Nucleus accumbens (tissue), 56 donors: Measurements from ENCODE around the gene BACH2.
"Not testable (repeated sequence)": the region's sequence is repeated elsewhere in the genome, so short reads cannot be mapped to it uniquely, and the experiment has no call there.

ENCODE experiments used
- DNase-seq, 56 donors: peaks; one replicate each; lab custom pipeline; 2025; lab: John Stamatoyannopoulos, UW

Gene BACH2

DNA sequence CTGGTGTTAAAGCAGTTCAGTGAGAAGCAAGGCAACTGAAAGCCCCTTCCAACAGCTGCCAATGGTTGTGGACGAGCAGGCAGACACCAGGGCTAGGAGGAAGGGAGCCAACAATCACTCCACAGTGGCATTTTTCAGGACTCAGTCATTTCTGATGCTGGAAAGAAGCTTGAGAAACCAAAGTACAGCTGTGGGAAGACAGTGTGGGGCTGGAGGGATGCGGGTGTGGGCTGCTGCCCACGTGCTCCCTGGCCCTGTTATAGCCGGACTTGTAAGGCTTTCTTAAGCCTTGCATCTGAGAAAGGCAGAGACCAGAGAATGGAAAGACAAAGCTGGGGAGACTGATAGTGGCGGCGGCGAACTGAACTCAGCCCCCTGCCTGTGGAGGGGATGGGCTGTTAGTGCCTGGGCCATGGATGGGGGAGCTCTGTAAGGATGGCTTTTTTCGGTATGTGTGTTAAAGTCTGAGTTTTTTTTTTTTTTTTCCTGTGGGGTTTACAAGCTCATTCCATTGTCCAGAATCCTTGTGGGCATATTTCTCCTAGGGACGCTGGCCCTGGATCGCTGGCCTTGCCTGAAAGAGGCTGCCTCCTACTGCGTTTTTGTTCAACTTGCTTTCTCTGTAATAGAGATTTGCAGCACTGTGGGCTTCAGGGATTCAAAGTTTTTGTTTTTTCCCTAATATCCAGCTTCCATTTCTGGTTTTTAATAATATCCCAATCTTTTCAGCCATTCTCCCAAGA is 310.7 kb downstream of the BACH2 start:
- DNase-seq, result peak in 40 of 56 donors; percentile 8 to 85 (median 58)

DNA sequence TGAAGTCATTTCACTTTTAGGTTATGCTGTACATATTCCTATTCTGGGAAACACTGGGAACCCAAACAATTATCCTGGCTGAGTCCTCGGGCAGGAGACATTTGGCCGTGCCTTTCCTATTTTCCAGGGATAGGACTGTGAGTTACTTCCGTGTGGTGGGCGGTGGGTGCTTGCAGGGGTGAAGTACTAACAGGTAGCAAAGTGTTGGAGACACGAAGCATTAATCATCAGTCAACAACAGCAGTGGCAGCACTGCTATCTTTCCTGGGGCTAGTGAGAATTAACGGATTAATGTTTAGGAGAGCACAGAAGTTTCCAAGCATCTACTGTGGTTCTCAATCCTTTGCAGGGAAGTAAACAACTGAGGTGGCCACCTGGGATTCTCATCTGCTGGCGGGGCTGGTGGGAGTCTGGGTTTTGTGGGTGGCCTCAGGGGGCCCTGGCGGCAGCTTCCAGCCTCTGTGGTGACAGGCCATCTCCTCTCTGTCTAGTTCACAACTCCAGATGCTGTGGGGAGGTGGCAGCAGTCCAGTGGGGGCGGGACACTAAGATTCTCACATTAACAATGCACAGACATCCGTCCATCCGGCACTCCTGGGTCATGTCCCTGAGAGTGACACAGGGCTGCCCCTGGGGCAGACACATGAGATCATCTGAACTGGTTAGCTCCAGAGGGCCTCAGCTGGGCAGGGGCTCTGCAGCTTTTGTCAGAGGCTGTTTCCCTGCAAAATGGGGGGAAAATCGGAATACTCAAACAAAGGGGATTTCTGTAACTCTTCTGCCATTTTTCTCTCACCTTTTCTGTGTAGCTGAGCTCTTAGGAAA is 311.5 kb downstream of the BACH2 start:
- DNase-seq, result peak in 54 of 56 donors; percentile 22 to 91 (median 76)

DNA sequence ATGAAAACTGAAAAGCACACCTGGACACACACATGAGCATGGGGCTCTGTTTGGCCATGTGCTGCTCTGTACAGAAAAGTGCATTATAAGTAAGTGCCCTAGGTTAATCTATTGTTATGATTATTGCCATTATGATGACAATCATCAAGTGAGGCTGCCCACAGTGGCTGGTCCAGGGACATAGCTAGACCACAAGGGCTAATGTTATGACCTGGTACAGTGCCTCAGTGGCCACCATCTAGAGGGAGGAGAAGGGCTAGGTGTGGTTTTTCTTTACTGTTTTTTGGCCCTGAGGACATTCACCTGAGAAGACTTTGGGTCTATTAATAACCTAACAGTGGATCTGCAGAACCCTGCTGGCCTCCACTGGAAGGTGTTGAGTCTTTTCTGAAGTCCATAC is 316.3 kb downstream of the BACH2 start:
- DNase-seq, result no peak

DNA sequence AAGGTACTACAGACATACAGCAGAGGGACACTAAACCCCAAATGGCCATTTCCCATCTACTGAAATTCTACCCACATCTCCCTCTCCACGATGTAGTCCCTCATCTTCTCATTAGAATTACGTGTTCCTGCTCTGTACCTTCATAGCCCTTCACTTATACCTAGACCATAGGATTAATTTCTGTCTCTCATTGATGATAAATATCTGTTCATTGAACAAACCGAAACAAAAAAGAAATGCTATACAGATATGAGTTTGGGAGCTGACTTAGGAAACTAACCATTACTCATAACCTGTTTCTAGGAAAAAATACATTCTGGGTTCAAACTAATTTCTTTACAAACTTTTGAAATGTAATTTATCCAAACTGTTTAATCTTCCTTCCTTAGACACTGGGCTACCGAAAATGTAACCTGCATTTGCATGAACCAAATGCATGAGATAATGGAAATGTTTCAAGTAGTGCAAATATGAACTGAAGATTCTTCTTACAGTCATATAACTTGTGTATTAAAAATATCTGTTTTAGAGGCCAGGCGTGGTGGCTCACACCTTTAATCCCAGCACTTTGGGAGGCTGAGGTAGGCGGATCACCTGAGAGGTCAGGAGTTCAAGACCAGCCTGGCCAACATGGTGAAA is 317.0 kb downstream of the BACH2 start:
- DNase-seq, result no peak

DNA sequence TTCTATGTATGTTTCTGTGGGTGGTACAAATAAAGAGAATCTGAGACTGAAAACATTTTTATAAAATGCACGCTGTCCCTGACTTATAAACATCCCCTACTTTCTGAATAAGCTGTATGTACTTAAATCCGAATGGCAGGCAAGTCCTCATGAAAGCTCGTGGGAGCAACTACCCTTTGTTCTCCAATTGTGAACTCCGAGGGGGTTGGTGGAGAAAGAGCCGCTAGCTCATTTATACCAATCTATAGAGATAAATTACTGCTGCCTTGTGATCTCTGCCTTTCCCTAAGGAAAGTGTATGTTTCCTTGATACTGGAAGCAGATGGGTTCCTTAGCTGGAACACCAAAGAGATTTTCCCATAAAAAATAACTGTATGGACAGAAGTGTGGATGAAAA is 317.9 kb downstream of the BACH2 start:
- no peak for DNase-seq

DNA sequence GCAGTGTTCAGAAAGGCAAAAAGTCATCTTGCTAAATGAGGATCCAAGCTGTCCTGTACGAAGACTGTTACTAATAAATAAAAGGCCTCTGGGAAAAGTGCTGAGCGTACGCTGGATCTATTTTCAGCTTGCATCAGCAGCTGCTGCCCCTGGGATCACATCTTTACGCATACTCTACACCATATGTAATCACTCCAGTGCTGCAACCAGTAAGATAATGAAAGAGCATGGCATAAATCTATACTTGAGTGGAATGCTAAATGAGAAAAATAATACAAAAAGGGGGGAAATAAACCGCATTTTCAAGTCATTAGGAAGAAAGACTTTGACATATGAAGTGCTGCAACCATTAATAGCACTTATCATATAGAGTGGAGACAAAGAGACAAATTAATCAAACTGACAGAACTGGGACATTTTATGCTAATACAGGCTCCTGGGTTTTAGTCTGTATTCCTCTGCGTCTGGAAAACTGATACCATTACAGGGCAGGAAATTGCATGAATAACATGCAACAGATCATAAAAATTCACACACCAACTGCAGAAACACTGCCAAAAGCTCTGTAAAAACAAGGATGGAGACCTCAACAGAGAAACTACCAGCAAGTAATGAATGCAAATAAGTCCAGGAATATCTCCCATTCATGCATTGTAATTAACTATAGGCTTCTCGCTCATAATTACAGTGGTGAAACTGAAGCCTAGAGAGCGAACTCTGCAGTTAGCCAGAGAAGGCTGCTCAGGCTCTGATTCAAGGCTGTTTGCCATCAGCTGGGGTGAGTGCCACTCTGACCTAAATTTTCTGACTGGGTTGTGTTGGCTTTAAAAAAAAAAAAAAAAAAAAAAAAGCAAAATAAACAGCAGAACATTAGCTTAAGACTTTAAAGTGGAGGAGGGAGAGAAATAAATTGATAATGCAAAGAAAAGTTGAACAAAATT is 318.6 kb downstream of the BACH2 start:
- DNase-seq, result no peak

DNA sequence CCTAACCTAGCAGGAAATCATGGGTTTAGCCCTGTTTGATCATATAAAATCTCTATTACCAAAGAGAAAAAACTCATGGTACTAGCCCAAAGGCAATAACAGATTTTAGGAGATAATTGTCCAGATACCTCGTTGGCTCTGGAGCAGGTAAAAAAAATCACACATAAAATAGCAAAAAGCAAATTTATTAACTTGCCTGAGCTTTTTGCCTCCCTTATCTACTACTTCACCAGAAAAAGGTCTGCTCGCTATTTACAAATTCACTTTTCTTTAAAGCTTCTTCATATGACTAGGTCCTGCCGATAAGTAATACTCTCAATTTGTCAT is 320.0 kb downstream of the BACH2 start:
- DNase-seq, result no peak

DNA sequence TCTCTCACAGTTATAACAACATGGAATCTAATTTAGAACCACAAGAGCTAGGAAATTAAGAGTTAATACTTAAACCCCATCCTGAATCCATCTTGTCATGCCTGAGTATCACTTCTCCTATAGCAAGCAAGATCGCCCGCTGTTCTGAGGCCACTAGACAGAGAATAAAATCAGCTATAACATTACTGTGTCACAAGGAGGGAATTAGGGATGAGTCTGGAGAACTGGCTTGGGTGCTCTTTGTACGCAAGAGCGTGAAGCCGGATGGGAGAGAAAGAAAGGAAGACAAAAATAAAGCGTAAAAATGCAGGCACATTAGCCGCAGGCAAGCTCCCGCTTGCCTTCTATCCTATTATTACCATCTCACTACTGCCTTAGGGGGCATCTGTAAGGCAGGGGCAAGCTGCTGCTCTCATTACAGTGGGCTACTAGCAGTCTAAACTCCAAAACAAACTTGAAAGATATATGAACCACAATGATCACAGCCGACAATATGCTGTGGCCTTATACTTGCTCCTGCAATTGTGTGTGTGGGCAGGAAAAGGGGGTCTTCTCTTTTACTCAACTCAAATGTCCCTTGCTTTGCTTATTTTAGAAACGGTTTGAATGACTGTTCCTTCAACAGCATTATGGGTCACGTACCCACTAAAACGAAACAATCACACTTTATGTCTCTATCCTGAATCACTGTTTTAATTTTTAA is 320.5 kb downstream of the BACH2 start:
- no peak for DNase-seq

DNA sequence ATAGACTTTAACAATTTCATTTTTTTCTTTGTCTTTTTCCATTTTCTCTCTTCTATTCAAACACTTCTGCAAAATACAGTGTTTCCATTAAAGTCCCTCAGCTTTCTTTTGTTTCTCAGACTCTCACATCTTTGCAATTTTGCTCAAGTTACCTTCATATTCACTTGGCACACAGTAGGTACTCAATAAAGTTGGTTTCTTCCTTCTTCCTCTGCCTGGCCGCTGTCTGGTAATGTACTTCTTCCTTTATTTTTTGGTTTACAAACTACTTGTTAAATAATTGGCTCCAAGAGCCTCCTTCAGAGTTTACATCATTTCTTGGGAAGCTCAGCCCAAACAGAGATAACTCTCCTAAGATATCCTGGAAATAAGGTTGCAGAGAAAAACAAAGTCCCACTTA is 321.3 kb downstream of the BACH2 start:
- no peak for DNase-seq

DNA sequence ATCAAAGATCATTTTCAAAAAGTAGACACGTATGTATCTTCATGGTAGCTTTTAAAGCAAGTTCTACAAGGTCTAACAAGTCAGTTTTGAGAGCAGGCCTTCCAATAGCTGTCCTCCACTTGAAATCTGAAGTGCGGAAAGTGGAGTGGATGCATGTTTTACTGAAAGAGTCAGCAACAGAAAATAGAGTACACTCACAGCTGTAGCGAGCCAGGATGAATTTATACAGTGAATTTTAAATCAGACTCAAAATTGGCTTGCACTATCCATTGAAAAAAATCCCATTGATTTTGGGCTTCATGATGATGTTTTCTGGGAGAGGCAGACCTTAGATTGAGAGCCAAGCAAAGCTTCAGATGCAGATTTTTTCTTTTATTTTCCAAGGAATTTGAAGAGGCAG is 321.8 kb downstream of the BACH2 start:
- DNase-seq, result no peak

DNA sequence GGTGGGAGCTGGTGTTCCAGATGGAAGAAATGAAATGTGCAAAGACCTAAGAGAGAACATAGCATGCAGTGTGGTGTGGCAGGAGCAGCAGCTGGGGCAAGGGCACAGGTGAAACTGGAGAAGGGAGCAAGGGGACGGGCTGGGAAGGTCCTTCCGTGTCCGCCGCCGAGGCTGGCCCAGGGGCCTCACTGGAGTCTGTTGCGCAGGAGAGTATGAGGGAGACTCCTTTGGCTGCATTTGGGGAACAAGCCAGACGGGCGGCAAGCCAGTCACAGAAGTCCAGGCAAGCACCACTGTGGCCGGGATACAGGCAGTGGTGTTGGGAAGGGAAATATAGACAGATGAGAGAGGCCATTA is 324.6 kb downstream of the BACH2 start:
- DNase-seq, result no peak

DNA sequence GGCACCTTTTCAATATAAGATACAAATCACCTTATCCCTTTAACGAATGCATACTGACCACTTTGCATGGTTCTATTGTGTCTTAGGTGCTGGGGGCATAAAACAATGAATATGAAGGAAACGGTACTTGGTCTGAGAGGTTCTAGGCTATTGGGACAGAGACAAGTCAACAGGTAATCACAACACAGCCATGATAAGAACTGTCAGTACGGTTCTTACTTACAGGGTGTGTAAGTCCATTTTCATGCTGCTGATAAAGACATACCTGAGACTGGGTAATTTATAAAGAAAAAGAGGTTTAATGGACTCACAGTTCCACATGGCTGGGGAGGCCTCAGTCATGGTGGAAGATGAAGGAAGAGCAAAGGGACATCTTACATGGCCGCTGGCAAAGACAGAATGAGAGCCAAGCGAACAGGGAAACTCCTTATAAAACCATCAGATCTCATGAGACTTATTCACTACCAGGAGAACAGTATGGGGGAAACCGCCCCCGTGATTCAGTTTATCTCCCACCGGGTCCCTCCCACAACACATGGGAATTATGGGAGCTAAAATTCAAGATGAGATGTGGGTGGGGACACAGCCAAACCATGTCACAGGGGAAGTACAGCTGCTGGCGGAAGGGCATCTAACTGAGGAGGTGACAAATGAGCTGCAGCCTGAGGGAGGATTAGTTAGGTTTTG is 325.2 kb downstream of the BACH2 start:
- DNase-seq, result not testable (repeated sequence)

DNA sequence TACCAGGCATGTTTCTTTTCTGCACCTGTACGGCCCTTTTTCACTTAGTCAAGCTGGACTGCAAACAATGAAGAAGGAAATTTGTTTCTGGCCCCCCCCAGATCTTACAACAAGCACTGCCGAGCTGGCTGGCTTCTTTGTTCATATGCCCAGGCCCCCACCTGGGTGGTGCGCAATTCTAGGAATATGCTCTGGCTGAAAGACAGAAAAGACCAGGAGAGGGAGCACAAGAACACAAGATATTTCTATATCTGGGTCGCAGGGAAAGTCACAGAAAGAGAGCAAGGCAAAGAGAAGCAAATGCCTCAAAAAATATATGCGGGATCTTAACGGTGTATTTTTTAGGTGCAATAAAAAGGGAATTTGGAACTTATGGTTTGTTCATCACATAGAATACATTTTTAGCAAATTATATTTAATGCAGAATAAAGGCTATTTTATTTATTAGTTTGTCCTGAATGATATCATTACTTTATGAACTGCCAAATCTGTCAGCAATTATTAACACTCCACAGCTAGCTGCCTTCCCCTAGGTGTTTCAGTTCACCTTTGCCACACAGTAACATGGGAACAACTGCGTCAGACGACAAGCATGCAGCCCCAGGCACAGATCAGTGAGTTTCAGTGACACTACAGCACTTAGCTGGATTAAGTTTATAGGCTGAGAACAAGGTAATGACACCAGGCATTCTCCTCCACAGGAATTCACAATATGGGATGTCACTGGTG is 325.9 kb downstream of the BACH2 start:
- DNase-seq, result peak in 44 of 56 donors; percentile 5 to 63 (median 26)

DNA sequence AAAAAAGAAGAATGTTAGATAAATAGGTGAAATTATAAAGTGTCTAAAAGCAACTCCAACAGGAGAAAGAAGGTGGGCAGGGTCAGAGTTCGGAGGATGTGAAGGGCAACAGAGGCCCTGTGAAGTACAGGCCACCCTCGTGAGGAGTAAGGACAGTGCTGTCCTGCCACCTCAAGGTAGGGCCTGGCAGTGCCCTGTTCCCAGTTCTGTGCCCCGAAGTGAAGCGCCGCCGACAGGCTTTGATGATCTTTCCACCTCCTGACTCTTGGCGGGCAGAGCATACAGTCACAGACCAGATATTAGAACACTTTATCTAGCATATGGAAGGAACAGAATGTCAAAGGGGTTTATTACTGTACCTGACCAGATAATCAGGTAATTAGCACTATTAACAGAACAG is 326.6 kb downstream of the BACH2 start:
- peak in 8 of 56 donors; percentile 8 to 48 (median 16) for DNase-seq

DNA sequence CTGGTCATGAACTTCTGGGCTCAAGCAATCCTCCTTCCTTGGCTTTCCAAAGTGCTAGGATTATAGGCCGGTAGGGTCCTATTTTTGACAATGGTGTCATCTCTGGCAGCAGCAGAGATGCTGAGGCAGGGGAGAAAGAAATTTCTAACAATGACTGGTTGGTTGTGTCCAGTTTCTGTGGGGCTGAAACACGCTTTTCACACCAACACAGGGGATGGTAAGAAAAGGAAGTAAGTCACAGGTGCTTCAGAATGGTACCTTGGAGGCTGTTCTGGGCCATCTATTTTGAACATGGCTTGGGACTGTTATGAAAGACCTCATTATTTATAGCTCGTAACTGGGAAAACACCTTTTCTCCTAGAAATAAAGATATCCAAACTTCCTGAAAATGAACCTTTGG is 329.7 kb downstream of the BACH2 start:
- no peak for DNase-seq

DNA sequence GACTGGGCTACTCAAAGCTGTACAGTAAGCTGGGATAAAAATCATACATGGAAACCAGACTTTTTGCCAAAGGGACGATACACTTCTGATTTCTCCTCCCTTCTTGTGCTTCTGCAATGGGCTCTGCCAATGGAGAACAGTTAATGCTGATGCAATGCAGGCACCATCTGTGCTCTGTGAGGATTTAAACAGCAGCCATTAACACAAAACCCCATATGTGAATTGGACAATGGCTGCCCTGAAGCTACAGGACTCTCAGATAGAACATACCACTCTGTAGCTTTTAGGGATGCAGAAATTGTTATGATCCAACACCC is 330.5 kb downstream of the BACH2 start:
- no peak for DNase-seq

DNA sequence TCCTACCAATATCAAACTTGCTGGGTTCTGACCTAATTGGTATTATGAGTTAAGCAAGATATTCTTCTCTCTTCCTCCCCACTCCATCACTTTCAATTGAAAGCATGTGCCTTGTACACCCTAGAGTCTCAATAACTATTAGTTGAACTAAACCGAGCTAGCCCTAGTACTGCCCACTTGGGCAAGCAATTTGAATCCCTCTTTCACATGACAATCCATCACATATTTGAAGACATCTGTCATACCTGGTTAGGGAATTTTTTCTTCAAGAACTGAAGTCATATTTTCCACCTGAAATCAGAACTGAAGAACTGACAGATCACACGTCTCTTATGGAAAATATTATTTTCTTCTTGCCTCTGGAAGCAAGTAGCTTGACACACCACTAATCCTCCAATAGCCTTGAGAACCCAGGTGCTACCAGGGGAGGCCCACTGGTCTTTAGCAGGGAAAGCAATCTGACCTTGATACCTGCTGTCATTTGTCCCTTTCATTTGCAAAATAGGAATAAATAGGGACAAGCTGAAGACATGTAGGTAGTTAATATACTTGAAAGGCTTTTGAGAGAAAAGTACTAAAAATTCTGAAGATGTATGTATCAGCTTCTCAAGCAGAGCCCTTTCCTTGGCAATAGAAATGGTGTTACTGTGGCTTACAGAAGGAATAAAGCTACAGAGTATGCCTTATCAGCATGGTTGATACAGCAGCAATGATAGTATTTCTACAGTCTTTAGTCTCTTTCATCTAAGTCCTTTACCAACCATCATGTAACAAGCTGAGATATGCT is 331.0 kb downstream of the BACH2 start:
- no peak for DNase-seq

DNA sequence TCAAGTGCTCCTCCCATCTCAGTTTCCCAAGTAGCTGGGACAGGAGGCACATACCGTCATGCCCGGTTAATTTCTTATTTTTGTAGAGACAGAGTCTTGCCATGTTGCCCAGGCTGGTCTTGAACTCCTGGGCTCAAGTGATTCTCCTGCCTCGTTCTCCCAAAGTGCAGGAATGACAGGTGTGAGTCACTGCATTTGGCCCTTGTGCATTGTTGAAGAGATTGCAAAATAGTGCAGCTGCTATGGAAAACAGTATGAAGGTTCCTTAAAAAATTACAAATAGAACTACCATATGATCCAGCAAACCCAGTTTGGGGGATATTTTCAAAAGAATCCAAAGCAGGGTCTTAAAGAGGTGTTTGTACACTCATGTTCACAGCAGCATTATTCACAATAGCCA is 333.3 kb downstream of the BACH2 start:
- DNase-seq, result no peak
